Measurements from ENCODE around the gene ATP6V0A1. TPM values are rescaled to one million over a fixed set of nuclear protein-coding genes. Genes with fewer than 3 reads are reported as not detected.

The ATP6V0A1 gene
- total RNA-seq, 1 donor from 2014 or later = 40.4 TPM

DNA sequence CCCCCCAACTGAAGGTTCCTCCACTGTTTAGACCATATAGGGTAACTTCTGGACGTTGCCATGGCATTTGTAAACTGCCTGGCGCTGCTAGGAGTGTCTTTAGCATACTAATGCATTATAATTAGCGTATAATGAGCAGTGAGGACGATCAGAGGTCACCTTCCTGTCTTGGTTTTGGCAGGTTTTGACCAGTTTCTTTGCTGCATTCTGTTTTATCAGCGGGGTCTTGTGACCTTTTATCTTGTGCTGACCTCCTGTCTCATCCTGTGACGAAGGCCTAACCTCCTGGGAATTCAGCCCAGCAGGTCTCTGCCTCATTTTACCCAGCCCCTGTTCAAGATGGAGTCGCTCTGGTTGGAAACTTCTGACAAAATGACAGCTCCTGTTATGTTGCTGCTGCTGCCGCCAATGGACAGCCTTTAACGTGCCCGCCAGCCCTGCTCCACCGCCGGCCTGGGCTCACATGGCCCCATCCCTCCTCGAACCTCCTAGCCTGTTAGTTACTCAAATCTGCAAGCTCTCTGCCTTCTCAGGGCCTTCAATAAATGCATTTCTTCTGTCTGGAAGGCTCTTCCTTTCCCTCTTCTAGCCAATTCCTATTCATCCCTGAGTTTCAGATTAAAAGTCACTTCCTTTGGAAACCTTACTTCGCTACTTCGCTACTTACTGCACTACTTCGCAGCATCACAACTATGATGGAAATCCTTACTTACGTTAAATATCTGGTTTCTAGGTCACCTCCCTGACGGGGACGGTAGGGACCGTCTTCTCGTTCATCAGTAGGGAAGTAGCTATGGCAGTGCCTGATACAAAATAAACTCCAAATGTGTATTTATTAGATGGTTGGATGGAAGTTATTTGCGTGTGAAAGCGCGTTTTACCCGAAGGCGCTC, 76.7 kb downstream of the ATP6V0A1 start:
- Histone ChIP-seq H3K4me2 (peak overlapping the region; percentile 78), H3F3A (ENCODE audit: low read depth) (peaks cover 6% of the 10 kb centered on the region), H3K79me2 (ENCODE audit: low read depth) (peaks cover 5% of the 10 kb centered on the region), H3K4me1 (peaks cover 10% of the 10 kb centered on the region), H2AFZ (replicated peaks) (peak overlapping the region; percentile 31), H3K9me3 (ENCODE audit: low read depth) (no peaks in the 10 kb centered on the region), H3K9ac (no peak overlapping the region), H3K36me3 (no peaks in the 10 kb centered on the region), H3K27ac (no peak overlapping the region), H3K4me3 (peak overlapping the region; percentile 52), H4K20me1 (ENCODE audit: low read depth) (no peaks in the 10 kb centered on the region), H3K27me3 (peaks cover 34% of the 10 kb centered on the region)
- no peak for DNase-seq (ENCODE audit: low spot score)
- Mint-ChIP-seq H3K4me3 (peak overlapping the region; percentile 84), H3K27ac (no peak overlapping the region), H3K4me1 (peaks cover 27% of the 10 kb centered on the region), H3K36me3 (no peaks in the 10 kb centered on the region), H3K27me3 (ENCODE audit: insufficient read depth, low read depth) (peaks cover 3% of the 10 kb centered on the region), H3K9me3 (no peaks in the 10 kb centered on the region)
- TF ChIP-seq EZH2phosphoT487 (IDR thresholded peaks at IDR 0.05) (no peak), CTCF (IDR thresholded peaks at IDR 0.05) (no peak), EZH2 (IDR thresholded peaks at IDR 0.05) (no peak)

DNA sequence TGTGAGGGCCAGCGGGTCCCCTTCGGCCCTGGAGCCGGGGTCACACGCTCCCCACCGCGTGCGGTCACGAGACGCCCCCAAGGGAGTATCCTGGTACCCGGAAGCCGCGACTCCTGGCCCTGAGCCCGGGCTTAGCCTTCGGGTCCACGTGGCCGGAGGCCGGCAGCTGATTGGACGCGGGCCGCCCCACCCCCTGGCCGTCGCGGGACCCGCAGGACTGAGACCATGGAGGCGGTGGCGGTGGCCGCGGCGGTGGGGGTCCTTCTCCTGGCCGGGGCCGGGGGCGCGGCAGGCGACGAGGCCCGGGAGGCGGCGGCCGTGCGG, 77.3 kb downstream of the ATP6V0A1 start, which contains the start of gene NAGLU:
TSS of gene NAGLU (plus strand) at position 194 of the 324 bp plus-strand sequence. CDS start at position 226, 32 bp downstream.
- H4K20me1 ChIP-seq (ENCODE audit: low read depth) = no peaks in the 10 kb centered on the region
- H3K9me3 ChIP-seq (ENCODE audit: low read depth) = no peaks in the 10 kb centered on the region
- H3K27ac Mint-ChIP-seq = no peak within 1 kb of the TSS
- peak; percentile 88 for DNase-seq (ENCODE audit: low spot score)
- peak within 1 kb of the TSS; percentile 31 for H2AFZ ChIP-seq (replicated peaks)
- peaks cover 5% of the 10 kb centered on the region for H3K79me2 ChIP-seq (ENCODE audit: low read depth)
- H3F3A ChIP-seq (ENCODE audit: low read depth) = peaks cover 6% of the 10 kb centered on the region
- peaks cover 22% of the 10 kb centered on the region for H3K4me1 Mint-ChIP-seq
- H3K9me3 Mint-ChIP-seq = no peaks in the 10 kb centered on the region
- peaks cover 31% of the 10 kb centered on the region for H3K27me3 ChIP-seq
- H3K4me3 ChIP-seq = peak within 1 kb of the TSS; percentile 52
- H3K27ac ChIP-seq = no peak within 1 kb of the TSS
- H3K36me3 ChIP-seq = no peaks in the 10 kb centered on the region
- no peak within 1 kb of the TSS for H3K9ac ChIP-seq
- TF ChIP-seq EZH2 (IDR thresholded peaks at IDR 0.05) = no peak
- TF ChIP-seq EZH2phosphoT487 (IDR thresholded peaks at IDR 0.05) = no peak
- TF ChIP-seq CTCF (IDR thresholded peaks at IDR 0.05) = no peak
- H3K4me1 ChIP-seq = peaks cover 10% of the 10 kb centered on the region
- H3K4me3 Mint-ChIP-seq = peak within 1 kb of the TSS; percentile 90
- peak within 1 kb of the TSS; percentile 78 for H3K4me2 ChIP-seq
- peaks cover 3% of the 10 kb centered on the region for H3K27me3 Mint-ChIP-seq (ENCODE audit: insufficient read depth, low read depth)
- H3K36me3 Mint-ChIP-seq = peaks cover 2% of the 10 kb centered on the region

DNA sequence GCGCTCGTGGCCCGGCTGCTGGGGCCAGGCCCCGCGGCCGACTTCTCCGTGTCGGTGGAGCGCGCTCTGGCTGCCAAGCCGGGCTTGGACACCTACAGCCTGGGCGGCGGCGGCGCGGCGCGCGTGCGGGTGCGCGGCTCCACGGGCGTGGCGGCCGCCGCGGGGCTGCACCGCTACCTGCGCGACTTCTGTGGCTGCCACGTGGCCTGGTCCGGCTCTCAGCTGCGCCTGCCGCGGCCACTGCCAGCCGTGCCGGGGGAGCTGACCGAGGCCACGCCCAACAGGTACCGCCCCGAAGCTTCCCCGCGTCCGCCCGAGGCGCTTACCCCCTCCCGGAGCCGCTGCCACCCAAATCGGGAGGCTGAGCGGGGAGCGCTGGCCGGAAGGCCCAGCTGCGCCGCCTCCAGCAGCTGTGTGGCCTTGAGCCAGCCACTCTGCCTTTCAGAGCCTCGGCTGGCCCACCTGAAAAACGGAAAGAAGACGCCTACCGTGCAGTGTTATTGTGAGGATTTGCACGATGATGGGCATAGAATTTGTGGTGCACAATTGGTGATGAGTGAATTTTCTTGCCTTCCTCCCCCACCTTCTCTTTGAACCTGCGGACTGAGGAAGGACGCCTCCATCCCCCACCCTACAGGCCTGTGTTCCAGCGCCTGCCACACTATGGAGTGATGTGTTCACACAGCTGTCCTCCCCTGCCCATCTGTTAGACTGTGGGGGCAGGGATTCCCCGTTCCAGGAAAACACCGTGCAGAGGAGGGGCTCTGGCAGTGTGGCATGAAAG, 77.9 kb downstream of the ATP6V0A1 start:
- Histone ChIP-seq H3K4me1 (peaks cover 10% of the 10 kb centered on the region), H3F3A (ENCODE audit: low read depth) (peaks cover 3% of the 10 kb centered on the region), H3K9me3 (ENCODE audit: low read depth) (no peaks in the 10 kb centered on the region), H2AFZ (replicated peaks) (peak overlapping the region; percentile 4), H4K20me1 (ENCODE audit: low read depth) (no peaks in the 10 kb centered on the region), H3K36me3 (no peaks in the 10 kb centered on the region), H3K27me3 (peaks cover 26% of the 10 kb centered on the region), H3K4me2 (peak overlapping the region; percentile 78), H3K27ac (no peak overlapping the region), H3K9ac (no peak overlapping the region), H3K79me2 (ENCODE audit: low read depth) (peaks cover 5% of the 10 kb centered on the region), H3K4me3 (peak overlapping the region; percentile 52)
- Mint-ChIP-seq H3K4me3 (peak overlapping the region; percentile 90), H3K4me1 (peaks cover 17% of the 10 kb centered on the region), H3K36me3 (peaks cover 3% of the 10 kb centered on the region), H3K9me3 (no peaks in the 10 kb centered on the region), H3K27me3 (ENCODE audit: insufficient read depth, low read depth) (peaks cover 1% of the 10 kb centered on the region), H3K27ac (no peak overlapping the region)
- no peak for TF ChIP-seq EZH2phosphoT487 (IDR thresholded peaks at IDR 0.05)
- TF ChIP-seq EZH2 (IDR thresholded peaks at IDR 0.05) = no peak
- no peak for TF ChIP-seq CTCF (IDR thresholded peaks at IDR 0.05)
- peak; percentile 87 for DNase-seq (ENCODE audit: low spot score)

Data from neural progenitor cell (in vitro differentiated cells).